GM18517 (cell line): ENCODE results near the gene SAT2.

ENCODE experiments used
- ATAC-seq: cut with Tn5 transposase; IDR thresholded peaks from one replicate; pipeline ENCODE4 v1.9.1; 2021; ENCODE audit warnings: mild to moderate bottlenecking, moderate library complexity; ENCODE audit not compliant: unreplicated experiment

Gene SAT2

GRCh38 chr17:7576432-7576937, 51.1 kb downstream of the SAT2 start:
- ATAC-seq: no peak
